HEK293 (cell line): ENCODE data around the gene SLC10A4.

Source experiments
- CTCF ChIA-PET: fragments of 350-600 bp; formaldehyde crosslinking; extraction: SDS; loops from one replicate; lab custom pipeline; 2021; ENCODE audit warnings: antibody characterized with exemption; lab: Yijun Ruan, JAX
- POLR2A ChIA-PET: fragments of 300-600 bp; formaldehyde crosslinking; extraction: SDS; loops from one replicate; lab custom pipeline; 2020; ENCODE audit warnings: antibody characterized with exemption, inconsistent platforms; lab: Yijun Ruan, JAX
- H3K27ac ChIP-seq: fragments of 200-500 bp; sonication (Bioruptor generic); 2 replicates; pipeline ENCODE4 v1.5.1; 2014; ENCODE audit warnings: low read depth, low read length, control low read depth, inconsistent platforms; ENCODE audit errors: extremely low read depth
- H3K36me3 ChIP-seq, 2 experiments: fragments of 200-500 bp in 1 of 2; sonication (Bioruptor generic) in 1 of 2; 1 replicate in 1 of 2; 2 replicates in 1 of 2; pipeline ENCODE4 v1.5.1; 2014 to 2017; ENCODE audit warnings: inconsistent platforms in 2 of 2, low read length in 2 of 2; ENCODE audit not compliant: control insufficient read depth in 2 of 2, insufficient read depth in 1 of 2
- H3K4me1 ChIP-seq: fragments of 200-500 bp; sonication (Bioruptor generic); 2 replicates; pipeline ENCODE4 v1.5.1; 2014; ENCODE audit warnings: mild to moderate bottlenecking, low read length, inconsistent platforms; ENCODE audit not compliant: control insufficient read depth, insufficient read depth
- H3K4me3 ChIP-seq: 2 replicates; pipeline ENCODE4 v1.5.1; 2011; ENCODE audit warnings: low read depth, mild to moderate bottlenecking, control low read depth, low read length, moderate library complexity
- H3K9me3 ChIP-seq: fragments of 200-500 bp; sonication (Bioruptor generic); 2 replicates; pipeline ENCODE4 v1.5.1; 2014; ENCODE audit warnings: low read depth, low read length, inconsistent platforms; ENCODE audit not compliant: control insufficient read depth, insufficient read depth
- GLI4 ChIP-seq: fragments of 450-650 bp; formaldehyde crosslinking; IDR thresholded peaks from 2 replicates; pipeline ENCODE4 v1.5.1; 2016; ENCODE audit warnings: missing biosample characterization, missing genetic modification characterization
- GLIS1 ChIP-seq: fragments of 450-650 bp; formaldehyde crosslinking; IDR thresholded peaks from 2 replicates; pipeline ENCODE4 v1.5.1; 2016; ENCODE audit warnings: missing biosample characterization, missing genetic modification characterization
- MZF1 ChIP-seq: fragments of 450-650 bp; formaldehyde crosslinking; IDR thresholded peaks from 2 replicates; pipeline ENCODE4 v1.5.1; 2017; ENCODE audit warnings: missing biosample characterization, missing genetic modification characterization, borderline replicate concordance
- SALL2 ChIP-seq: fragments of 450-650 bp; formaldehyde crosslinking; IDR thresholded peaks from 2 replicates; pipeline ENCODE4 v1.5.0; 2017; ENCODE audit warnings: missing biosample characterization, mild to moderate bottlenecking, missing genetic modification characterization, borderline replicate concordance
- ZBTB11 ChIP-seq: fragments of 450-650 bp; formaldehyde crosslinking; conservative IDR thresholded peaks from 2 replicates; pipeline ENCODE4 v1.5.1; 2016; ENCODE audit warnings: low read depth, missing biosample characterization, missing genetic modification characterization
- ZFHX2 ChIP-seq: fragments of 450-650 bp; formaldehyde crosslinking; conservative IDR thresholded peaks from 2 replicates; pipeline ENCODE4 v1.5.1; 2016; ENCODE audit warnings: missing biosample characterization, missing genetic modification characterization
- ZFP41 ChIP-seq: fragments of 450-650 bp; formaldehyde crosslinking; IDR thresholded peaks from 2 replicates; pipeline ENCODE4 v1.5.1; 2016; ENCODE audit warnings: missing biosample characterization, missing genetic modification characterization, borderline replicate concordance
- ZFP69B ChIP-seq: fragments of 450-650 bp; formaldehyde crosslinking; IDR thresholded peaks from 2 replicates; pipeline ENCODE4 v1.5.1; 2016; ENCODE audit warnings: missing biosample characterization, missing genetic modification characterization
- ZNF23 ChIP-seq: fragments of 450-650 bp; formaldehyde crosslinking; IDR thresholded peaks from 2 replicates; pipeline ENCODE4 v1.5.1; 2016; ENCODE audit warnings: missing biosample characterization, missing genetic modification characterization, borderline replicate concordance
- ZNF24 ChIP-seq: fragments of 450-650 bp; formaldehyde crosslinking; IDR thresholded peaks from 2 replicates; pipeline ENCODE4 v1.5.1; 2016; ENCODE audit warnings: missing biosample characterization, missing genetic modification characterization
- ZNF335 ChIP-seq: fragments of 450-650 bp; formaldehyde crosslinking; conservative IDR thresholded peaks from 2 replicates; pipeline ENCODE4 v1.5.1; 2016; ENCODE audit warnings: missing biosample characterization, missing genetic modification characterization
- ZNF37A ChIP-seq: fragments of 450-650 bp; IDR thresholded peaks from 2 replicates; pipeline ENCODE4 v1.5.1; 2018; ENCODE audit warnings: missing biosample characterization, missing genetic modification characterization
- ZNF391 ChIP-seq: fragments of 450-650 bp; formaldehyde crosslinking; IDR thresholded peaks from 2 replicates; pipeline ENCODE4 v1.5.1; 2016; ENCODE audit warnings: low read depth, missing biosample characterization, missing genetic modification characterization, borderline replicate concordance
- ZNF501 ChIP-seq: fragments of 450-650 bp; formaldehyde crosslinking; IDR thresholded peaks from 2 replicates; pipeline ENCODE4 v1.5.1; 2016; ENCODE audit warnings: missing biosample characterization, missing genetic modification characterization
- ZNF555 ChIP-seq: fragments of 450-650 bp; formaldehyde crosslinking; conservative IDR thresholded peaks from 2 replicates; pipeline ENCODE4 v1.5.1; 2017; ENCODE audit warnings: missing biosample characterization, mild to moderate bottlenecking, missing genetic modification characterization, inconsistent platforms
- ZNF596 ChIP-seq: fragments of 450-650 bp; IDR thresholded peaks from 2 replicates; pipeline ENCODE4 v1.5.0; 2018; ENCODE audit warnings: missing biosample characterization, mild to moderate bottlenecking, missing genetic modification characterization, moderate library complexity
- ZNF600 ChIP-seq: fragments of 450-650 bp; formaldehyde crosslinking; IDR thresholded peaks from 2 replicates; pipeline ENCODE4 v1.5.1; 2016; ENCODE audit warnings: missing biosample characterization, missing genetic modification characterization
- ZNF626 ChIP-seq: fragments of 450-650 bp; sonication (Bioruptor Pico); formaldehyde crosslinking; IDR thresholded peaks from 2 replicates; pipeline ENCODE4 v1.5.1; 2018; ENCODE audit warnings: missing biosample characterization, missing genetic modification characterization, inconsistent platforms
- ZNF658 ChIP-seq: fragments of 450-650 bp; formaldehyde crosslinking; IDR thresholded peaks from 2 replicates; pipeline ENCODE4; 2016; ENCODE audit warnings: missing biosample characterization, missing genetic modification characterization
- ZNF704 ChIP-seq: fragments of 450-650 bp; formaldehyde crosslinking; IDR thresholded peaks from 2 replicates; pipeline ENCODE4 v1.5.1; 2016; ENCODE audit warnings: missing biosample characterization, missing genetic modification characterization
- ZNF707 ChIP-seq: fragments of 450-650 bp; formaldehyde crosslinking; IDR thresholded peaks from 2 replicates; pipeline ENCODE4 v1.5.1; 2016; ENCODE audit warnings: missing biosample characterization, missing genetic modification characterization
- ZNF785 ChIP-seq: fragments of 450-650 bp; formaldehyde crosslinking; IDR thresholded peaks from 2 replicates; pipeline ENCODE4 v1.5.1; 2016; ENCODE audit warnings: missing biosample characterization, missing genetic modification characterization
- ZNF837 ChIP-seq: fragments of 450-650 bp; formaldehyde crosslinking; IDR thresholded peaks from 2 replicates; pipeline ENCODE4 v1.5.1; 2016; ENCODE audit warnings: missing biosample characterization, missing genetic modification characterization
- ZNF843 ChIP-seq: fragments of 450-650 bp; formaldehyde crosslinking; IDR thresholded peaks from 2 replicates; pipeline ENCODE4 v1.5.1; 2016; ENCODE audit warnings: missing biosample characterization, missing genetic modification characterization
- ZSCAN16 ChIP-seq: fragments of 450-650 bp; formaldehyde crosslinking; IDR thresholded peaks from 2 replicates; pipeline ENCODE4 v1.5.1; 2016; ENCODE audit warnings: missing biosample characterization, missing genetic modification characterization
- TF ChIP-seq, protein P1 (sequence below): fragments of 450-650 bp; formaldehyde crosslinking; IDR thresholded peaks from 2 replicates; pipeline ENCODE4 v1.5.1; 2016; ENCODE audit warnings: missing biosample characterization, missing genetic modification characterization
- TF ChIP-seq, protein P2 (sequence below): fragments of 450-650 bp; formaldehyde crosslinking; IDR thresholded peaks from 2 replicates; pipeline ENCODE4 v1.5.1; 2016; ENCODE audit warnings: missing biosample characterization, missing genetic modification characterization

The SLC10A4 gene

DNA sequence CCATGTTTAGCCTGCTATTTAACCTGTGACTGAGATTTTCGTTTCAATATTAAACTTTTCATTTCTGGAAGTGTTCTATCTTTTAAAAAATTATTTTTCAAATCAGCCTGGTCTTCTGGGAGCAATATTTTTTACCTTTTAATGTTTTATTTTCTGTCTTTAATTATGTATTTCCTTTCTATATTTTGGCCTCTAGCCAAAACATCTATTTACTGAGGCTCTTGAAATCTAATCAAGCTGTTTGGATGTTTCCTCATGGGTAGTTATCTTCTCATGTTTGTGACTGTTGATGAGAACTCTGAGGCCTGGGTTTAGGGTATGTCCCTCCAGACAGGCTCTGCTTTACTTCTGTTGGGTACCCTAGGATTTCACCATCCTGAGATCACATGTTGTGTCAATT lies 10.3 kb upstream of the SLC10A4 start:
- no peak overlapping the region for H3K4me3 ChIP-seq
- no peak overlapping the region for H3K27ac ChIP-seq
- no peaks in the 10 kb centered on the region for H3K9me3 ChIP-seq
- no peaks in the 10 kb centered on the region for H3K4me1 ChIP-seq
- CTCF ChIA-PET: no interaction called here
- POLR2A ChIA-PET: no interaction called here
- no peaks in the 10 kb centered on the region for H3K36me3 ChIP-seq
- TF ChIP-seq ZFP41 (no peak), ZNF24 (tag by site-specific recombination) (no peak), ZNF658 (tag by site-specific recombination) (no peak), ZNF596 (no peak), ZNF837 (tag by site-specific recombination) (no peak), GLI4 (tag by site-specific recombination) (no peak), ZNF704 (tag by site-specific recombination) (no peak), ZNF501 (tag by site-specific recombination) (no peak), ZNF335 (no peak), ZNF707 (tag by site-specific recombination) (no peak), ZNF600 (tag by site-specific recombination) (no peak)
- TF ChIP-seq, all 188 proteins: peak for 0

- Histone ChIP-seq H3K4me1 (no peaks in the 10 kb centered on the region), H3K27ac (no peak overlapping the region), H3K36me3 (no peaks in the 10 kb centered on the region), H3K4me3 (no peak overlapping the region), H3K9me3 (no peaks in the 10 kb centered on the region)
- no peak for TF ChIP-seq ZSCAN16
- TF ChIP-seq GLIS1 (tag by site-specific recombination): no peak
- no peak for TF ChIP-seq ZNF843
- no peak for TF ChIP-seq ZNF23
- TF ChIP-seq ZNF626 (tag by site-specific recombination): no peak
- TF ChIP-seq SALL2 (tag by site-specific recombination): no peak
- no peak for TF ChIP-seq ZFHX2
- no peak for TF ChIP-seq MZF1 (tag by site-specific recombination)
- TF ChIP-seq ZNF658 (tag by site-specific recombination): no peak
- no peak for TF ChIP-seq ZNF391
- TF ChIP-seq, protein P1, sequence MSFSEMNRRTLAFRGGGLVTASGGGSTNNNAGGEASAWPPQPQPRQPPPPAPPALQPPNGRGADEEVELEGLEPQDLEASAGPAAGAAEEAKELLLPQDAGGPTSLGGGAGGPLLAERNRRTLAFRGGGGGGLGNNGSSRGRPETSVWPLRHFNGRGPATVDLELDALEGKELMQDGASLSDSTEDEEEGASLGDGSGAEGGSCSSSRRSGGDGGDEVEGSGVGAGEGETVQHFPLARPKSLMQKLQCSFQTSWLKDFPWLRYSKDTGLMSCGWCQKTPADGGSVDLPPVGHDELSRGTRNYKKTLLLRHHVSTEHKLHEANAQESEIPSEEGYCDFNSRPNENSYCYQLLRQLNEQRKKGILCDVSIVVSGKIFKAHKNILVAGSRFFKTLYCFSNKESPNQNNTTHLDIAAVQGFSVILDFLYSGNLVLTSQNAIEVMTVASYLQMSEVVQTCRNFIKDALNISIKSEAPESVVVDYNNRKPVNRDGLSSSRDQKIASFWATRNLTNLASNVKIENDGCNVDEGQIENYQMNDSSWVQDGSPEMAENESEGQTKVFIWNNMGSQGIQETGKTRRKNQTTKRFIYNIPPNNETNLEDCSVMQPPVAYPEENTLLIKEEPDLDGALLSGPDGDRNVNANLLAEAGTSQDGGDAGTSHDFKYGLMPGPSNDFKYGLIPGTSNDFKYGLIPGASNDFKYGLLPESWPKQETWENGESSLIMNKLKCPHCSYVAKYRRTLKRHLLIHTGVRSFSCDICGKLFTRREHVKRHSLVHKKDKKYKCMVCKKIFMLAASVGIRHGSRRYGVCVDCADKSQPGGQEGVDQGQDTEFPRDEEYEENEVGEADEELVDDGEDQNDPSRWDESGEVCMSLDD: no peak
- no peak for TF ChIP-seq ZNF555 (tag by site-specific recombination)
- no peak for TF ChIP-seq ZNF37A
- TF ChIP-seq ZNF785 (tag by site-specific recombination): no peak
- TF ChIP-seq ZBTB11 (tag by site-specific recombination): no peak
- TF ChIP-seq ZFP69B: no peak
- TF ChIP-seq, protein P2, sequence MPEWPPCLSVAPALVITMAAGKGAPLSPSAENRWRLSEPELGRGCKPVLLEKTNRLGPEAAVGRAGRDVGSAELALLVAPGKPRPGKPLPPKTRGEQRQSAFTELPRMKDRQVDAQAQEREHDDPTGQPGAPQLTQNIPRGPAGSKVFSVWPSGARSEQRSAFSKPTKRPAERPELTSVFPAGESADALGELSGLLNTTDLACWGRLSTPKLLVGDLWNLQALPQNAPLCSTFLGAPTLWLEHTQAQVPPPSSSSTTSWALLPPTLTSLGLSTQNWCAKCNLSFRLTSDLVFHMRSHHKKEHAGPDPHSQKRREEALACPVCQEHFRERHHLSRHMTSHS (tag by site-specific recombination): no peak
- ChIA-PET CTCF (interaction anchor here (0.5 to 1.1 kb wide), 3 partner anchors 9 to 790 kb away, joined by 3 read pairs; no protein-coding TSS in a partner anchor), POLR2A (no interaction called here)
These were observed 7.4 kb upstream of the SLC10A4 start for GRCh38 chr4:48475770-48476169.
